HG02763 (cell line): ENCODE measurements around the gene PMPCA.
"Not testable (repeated sequence)": the region's sequence is repeated elsewhere in the genome, so short reads cannot be mapped to it uniquely, and the experiment has no call there.

Experiments used
- ATAC-seq: cut with Tn5 transposase; IDR thresholded peaks from one replicate; pipeline ENCODE4 v1.9.1; 2021; ENCODE audit warnings: mild to moderate bottlenecking, moderate library complexity; ENCODE audit not compliant: unreplicated experiment

Gene PMPCA

GRCh38 chr9:136392538-136393449 is 17.7 kb upstream of the PMPCA start:
- no peak for ATAC-seq

GRCh38 chr9:136393531-136393930 is 16.9 kb upstream of the PMPCA start:
- no peak for ATAC-seq

GRCh38 chr9:136394312-136395019 is 16.0 kb upstream of the PMPCA start:
- no peak for ATAC-seq

GRCh38 chr9:136395020-136395340 is 15.5 kb upstream of the PMPCA start:
- ATAC-seq: no peak

GRCh38 chr9:136395345-136396218 is 14.9 kb upstream of the PMPCA start:
- ATAC-seq: no peak

GRCh38 chr9:136396219-136396515 is 14.3 kb upstream of the PMPCA start:
- ATAC-seq: no peak

GRCh38 chr9:136397643-136398042 is 12.8 kb upstream of the PMPCA start:
- no peak for ATAC-seq

- ATAC-seq: no peak
These were observed 12.2 kb upstream of the PMPCA start for GRCh38 chr9:136398286-136398685.

- ATAC-seq: peak; percentile 21
These were observed 11.1 kb upstream of the PMPCA start for GRCh38 chr9:136399176-136400037.

DNA sequence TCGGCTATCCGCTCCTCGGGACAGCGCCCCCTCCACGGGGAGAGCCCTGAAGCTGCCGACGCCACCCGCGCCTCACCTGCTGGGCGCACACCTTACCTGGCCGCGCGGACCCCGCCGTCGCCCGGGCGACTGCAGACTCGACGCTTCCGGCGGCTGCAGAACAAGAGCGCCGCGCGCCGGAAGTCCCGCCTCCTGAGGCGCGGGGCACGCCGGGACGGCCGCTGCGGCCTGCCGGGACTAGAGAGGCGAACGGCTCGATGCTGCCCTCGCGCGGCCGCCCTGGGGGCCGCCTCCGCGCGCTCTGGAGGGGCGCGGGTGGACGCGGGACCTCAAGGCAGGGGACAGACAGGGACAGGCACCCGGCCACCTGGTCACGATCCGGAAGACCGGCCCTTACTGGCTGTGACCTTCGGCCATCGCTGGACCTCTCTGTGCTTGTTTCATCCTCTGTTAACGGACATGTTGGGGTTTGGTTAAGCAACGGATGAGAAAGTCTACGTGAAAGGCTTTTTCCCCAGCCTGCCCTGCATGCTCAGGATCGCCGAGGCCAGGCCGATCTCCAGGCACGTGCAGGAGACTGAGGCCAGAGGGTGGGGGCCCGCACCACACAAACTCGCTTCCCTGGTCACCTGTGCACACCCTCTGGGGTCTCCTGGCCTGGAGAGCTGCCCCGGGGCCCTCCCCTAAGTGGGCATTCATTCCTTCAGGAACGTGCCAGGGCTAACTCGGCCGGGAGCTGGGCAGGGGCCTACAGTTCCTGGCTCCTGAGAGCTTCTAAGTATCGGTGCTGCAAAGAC is 10.2 kb upstream of the PMPCA start, which contains the start of gene SNAPC4:
Gene SNAPC4, minus strand, starts transcription at position 133 of the 797 bp plus-strand sequence. CDS start 1,742 bp downstream, outside the sequence.
- ATAC-seq: peak; percentile 84

DNA sequence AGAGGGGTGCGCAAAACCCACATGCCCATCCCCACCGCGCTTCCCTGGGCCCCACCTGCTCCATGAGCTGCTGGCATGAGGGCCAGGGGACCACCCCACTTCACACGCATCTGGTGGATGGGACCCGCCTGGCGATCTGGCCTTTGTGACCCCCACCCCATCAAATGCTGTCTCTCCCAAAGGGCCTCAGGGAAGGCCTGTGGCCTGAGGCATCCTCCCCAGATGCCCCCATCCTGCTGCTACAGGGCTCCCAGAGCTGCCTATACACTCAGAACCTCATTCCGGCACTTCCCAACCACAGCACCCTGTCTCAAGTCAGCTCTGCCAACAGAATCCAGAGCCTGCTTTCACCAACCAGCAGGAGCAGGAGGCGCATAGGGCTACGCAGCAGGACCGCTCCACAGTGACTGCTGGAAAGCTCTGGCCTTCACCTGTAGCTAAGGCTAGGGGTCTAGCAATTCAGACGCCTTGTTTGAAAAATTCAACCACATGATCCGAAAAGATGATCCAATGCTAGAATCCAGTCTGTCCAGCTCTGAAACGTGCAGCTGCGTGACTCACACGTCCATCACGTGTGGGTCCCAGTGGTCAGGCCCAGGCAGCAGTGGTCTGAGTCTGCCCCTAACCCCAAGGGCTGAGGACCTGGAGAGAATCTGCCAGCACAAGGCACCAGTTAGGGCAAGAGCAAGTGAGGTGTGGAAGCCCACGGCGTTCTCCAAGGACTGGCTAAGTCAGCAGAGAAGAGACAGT is 9.1 kb upstream of the PMPCA start:
- no peak for ATAC-seq

- no peak for ATAC-seq
These were observed 8.4 kb upstream of the PMPCA start for GRCh38 chr9:136402067-136402466.

DNA sequence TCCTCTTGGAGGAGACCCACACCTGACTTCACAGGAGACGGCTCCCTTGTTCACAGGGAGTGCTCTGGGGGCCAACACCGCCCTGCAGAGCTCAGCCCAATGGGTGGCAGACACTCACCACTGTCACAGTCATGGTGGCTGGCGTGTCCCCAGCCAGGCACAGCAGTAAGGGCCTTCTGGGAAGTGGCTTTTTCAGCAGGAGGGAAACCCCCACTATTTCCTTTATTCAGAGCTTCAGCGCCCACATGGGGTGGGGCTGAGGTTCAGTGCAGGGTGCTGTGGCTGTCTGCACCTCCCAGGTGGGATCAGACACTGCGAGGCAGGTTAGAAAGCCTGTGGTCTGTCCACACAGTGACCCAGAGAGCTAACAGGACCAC is 6.9 kb upstream of the PMPCA start:
- ATAC-seq: no peak

- ATAC-seq: no peak
These were observed 6.3 kb upstream of the PMPCA start for GRCh38 chr9:136403915-136404800.

DNA sequence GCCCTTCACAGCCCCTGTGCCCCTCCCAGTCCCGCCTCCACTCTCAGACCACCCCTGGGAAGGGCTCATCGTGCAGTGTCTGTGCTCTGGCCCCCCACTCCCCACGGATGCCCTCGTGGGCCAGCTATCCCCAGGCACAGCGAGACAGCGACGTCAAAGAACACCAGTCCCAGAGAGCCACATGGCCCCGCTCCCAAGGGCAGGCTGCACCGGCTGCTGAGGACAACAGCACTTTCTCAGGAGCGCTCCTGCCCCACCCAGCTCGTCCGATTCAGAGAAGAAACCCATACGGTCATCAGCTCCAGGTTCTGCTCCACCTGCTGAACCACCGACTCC is 5.7 kb upstream of the PMPCA start:
- no peak for ATAC-seq

DNA sequence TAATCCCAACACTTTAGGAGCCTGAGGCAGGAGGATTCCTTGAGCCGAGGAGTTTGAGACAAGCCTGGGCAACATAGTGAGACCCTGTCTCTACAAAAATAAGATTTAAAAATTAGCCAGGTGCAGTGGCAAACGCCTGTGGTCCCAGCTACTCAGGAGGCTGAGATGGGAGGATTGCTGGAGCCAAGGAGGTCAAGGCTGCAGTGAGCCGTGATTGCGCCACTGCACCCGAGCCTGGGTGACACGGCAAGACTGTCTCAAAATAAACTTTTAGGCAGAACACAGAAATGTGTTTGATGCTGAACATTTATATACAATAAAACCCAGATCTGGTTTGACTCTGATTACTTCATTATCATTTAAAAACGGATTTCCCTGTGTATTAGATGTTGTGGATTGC is 5.0 kb upstream of the PMPCA start:
- ATAC-seq: no peak

DNA sequence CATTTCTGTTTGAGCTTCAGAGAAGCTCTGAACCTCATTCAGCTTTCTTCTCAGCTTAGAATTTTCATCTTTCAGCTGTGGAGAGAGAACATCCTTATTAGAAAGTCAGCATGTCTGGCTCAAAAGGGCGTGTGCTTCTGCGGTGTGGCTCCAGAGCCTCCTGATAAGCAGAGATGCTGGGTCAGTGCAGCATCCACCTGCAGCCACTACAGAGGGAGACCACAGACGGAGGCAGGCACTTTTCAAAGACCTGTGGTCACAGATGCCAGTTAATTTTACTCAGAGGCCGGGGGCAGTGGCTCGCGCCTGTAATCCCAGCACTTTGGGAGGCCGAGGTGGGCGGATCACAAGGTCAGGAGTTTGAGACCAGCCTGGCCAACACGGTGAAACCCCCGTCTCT is 4.6 kb upstream of the PMPCA start:
- ATAC-seq: not testable (repeated sequence)

- not testable (repeated sequence) for ATAC-seq
These were observed 3.4 kb upstream of the PMPCA start for GRCh38 chr9:136407061-136407460.
